ENCODE results near the gene TTYH2. TPM values are rescaled to one million over a fixed set of nuclear protein-coding genes. Genes with fewer than 3 reads are reported as not detected.

Gene TTYH2
- total RNA-seq, 4 donors from 2014 or later: 22.6 to 37.2 (median 26.4) TPM

- Histone ChIP-seq H3K4me3 (no peak overlapping the region), H3K4me1 (peaks cover 0 to 84% (median 40%) of the 10 kb centered on the region in 4 donors), H3K9me3 (no peaks in the 10 kb centered on the region), H3K27ac (peak overlapping the region in 3 of 4 donors; percentile 21 to 78 (median 77)), H3K36me3 (peaks cover 0 to 16% (median 0%) of the 10 kb centered on the region in 3 donors), H3K27me3 (no peaks in the 10 kb centered on the region)
- TF ChIP-seq POLR2A (IDR thresholded peaks at IDR 0.05) (no peak), EP300 (IDR thresholded peaks at IDR 0.05) (peak in 1 of 2 donors; percentile 78)
- 15 to 19% methylated on average over 8 to 10 of the region's 10 CpGs for WGBS, 2 donors
- peak in 1 of 2 donors; percentile 14 for DNase-seq (ENCODE audit: low spot score in 2 of 2)
Observed at GRCh38 chr17:74241431-74241830, 28.1 kb downstream of the TTYH2 start.

DNA sequence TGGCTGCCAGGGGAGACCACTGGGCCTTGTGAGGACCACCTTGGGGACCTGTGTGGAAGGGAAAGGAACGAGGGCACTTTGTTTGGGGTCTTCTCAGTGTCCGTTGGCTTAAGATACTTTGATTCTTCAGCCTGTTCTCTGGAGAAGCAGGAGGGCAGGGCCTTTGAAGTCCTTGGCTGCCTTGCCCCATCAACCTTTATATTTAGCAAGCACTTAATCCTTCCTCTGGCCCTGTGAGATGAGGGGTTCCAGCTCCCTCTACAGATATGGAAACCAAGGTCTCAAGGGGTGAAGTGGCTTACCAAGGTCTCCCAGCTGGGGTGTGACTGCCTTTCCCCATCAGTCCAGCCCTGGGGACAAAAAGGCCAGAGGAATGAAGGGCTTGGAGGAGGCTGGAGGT lies 28.5 kb downstream of the TTYH2 start:
- no peaks in the 10 kb centered on the region for H3K9me3 ChIP-seq
- no peaks in the 10 kb centered on the region for H3K27me3 ChIP-seq
- no peak overlapping the region for H3K4me3 ChIP-seq
- TF ChIP-seq EP300 (IDR thresholded peaks at IDR 0.05) (no peak), CTCF (IDR thresholded peaks at IDR 0.05) (no peak), POLR2A (IDR thresholded peaks at IDR 0.05) (no peak)
- H3K36me3 ChIP-seq: peaks cover 0 to 16% (median 0%) of the 10 kb centered on the region in 3 donors
- DNase-seq (ENCODE audit: low spot score in 2 of 2): no peak
- WGBS, 2 donors: 45 to 60% methylated on average over 2 of the region's 2 CpGs
- H3K4me1 ChIP-seq: peaks cover 0 to 83% (median 40%) of the 10 kb centered on the region in 4 donors
- peak overlapping the region; percentile 21 to 78 (median 50) for H3K27ac ChIP-seq

DNA sequence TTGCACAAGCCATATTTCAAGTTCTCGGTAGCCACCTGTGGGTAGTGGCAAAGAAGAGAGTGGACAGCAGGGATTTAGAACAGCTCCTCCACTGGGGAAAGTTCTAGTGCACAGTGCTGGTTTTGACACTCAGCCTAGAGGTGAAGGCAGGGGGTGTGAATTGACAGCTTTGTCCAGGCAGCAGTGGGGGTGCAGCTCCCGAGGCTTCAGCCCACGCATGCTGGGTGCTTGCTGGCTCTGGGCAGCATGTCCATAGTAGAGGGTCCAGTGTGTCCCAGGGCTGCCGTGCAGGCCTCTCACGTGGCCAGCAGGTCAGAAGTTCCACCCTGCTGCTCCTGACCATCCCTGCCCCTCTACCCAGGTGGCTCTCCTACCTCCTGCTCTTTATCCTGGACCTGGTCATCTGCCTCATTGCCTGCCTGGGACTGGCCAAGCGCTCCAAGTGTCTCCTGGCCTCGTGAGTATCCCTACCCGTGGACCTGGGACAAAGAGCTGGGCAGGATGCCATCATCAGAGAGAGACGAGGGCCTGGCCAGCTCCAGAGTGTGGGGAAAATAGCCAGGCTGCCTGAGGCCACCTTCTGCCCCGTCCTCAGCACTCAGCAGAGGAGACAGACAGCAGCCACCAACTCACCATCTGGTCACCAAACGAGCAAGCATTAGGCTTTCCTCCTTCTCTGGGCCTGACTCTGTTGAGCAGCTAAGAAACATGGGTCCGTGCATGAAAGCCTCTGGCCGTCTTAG lies 29.8 kb downstream of the TTYH2 start:
- 46 to 71% methylated on average over 5 to 12 of the region's 13 CpGs for WGBS, 2 donors
- Histone ChIP-seq H3K36me3 (peaks cover 0 to 20% (median 0%) of the 10 kb centered on the region in 3 donors), H3K9me3 (no peaks in the 10 kb centered on the region), H3K27ac (peak overlapping the region; percentile 62 to 78 (median 70)), H3K4me3 (no peak overlapping the region), H3K27me3 (no peaks in the 10 kb centered on the region), H3K4me1 (peaks cover 0 to 78% (median 40%) of the 10 kb centered on the region in 4 donors)
- DNase-seq (ENCODE audit: low spot score in 2 of 2): no peak
- TF ChIP-seq CTCF (IDR thresholded peaks at IDR 0.05) (no peak), EP300 (IDR thresholded peaks at IDR 0.05) (peak in 1 of 2 donors; percentile 58), POLR2A (IDR thresholded peaks at IDR 0.05) (no peak)

- H3K36me3 ChIP-seq: peaks cover 0 to 20% (median 0%) of the 10 kb centered on the region in 3 donors
- no peaks in the 10 kb centered on the region for H3K9me3 ChIP-seq
- H3K27me3 ChIP-seq: no peaks in the 10 kb centered on the region
- H3K4me3 ChIP-seq: no peak overlapping the region
- TF ChIP-seq CTCF (IDR thresholded peaks at IDR 0.05) (no peak), EP300 (IDR thresholded peaks at IDR 0.05) (no peak), POLR2A (IDR thresholded peaks at IDR 0.05) (no peak)
- DNase-seq (ENCODE audit: low spot score in 2 of 2): no peak
- 70 to 83% methylated on average over 10 of the region's 10 CpGs for WGBS, 2 donors
- H3K27ac ChIP-seq: peak overlapping the region; percentile 62 to 78 (median 70)
- H3K4me1 ChIP-seq: peaks cover 0 to 75% (median 39%) of the 10 kb centered on the region in 4 donors
Observed at GRCh38 chr17:74244128-74244527, 30.8 kb downstream of the TTYH2 start.

DNA sequence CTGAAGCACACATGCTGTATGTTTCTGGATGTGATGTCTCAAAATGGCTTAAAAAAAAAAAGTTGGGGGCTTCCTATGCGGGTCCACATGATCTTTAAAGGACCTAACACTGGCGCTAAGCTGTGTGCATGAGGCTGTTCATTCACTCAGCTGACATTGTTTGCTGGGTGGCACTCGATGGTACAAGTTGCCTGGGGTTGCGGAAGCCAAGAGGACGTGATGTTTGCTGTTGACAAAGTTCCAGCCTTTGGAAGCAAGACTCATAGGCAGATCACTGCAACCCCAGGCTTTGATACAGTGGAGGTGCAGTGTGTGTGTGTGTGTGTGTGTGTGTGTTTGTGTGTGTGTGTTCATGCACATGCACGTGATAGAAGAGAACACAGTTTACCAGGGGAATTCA lies 31.2 kb downstream of the TTYH2 start:
- no peak for TF ChIP-seq POLR2A (IDR thresholded peaks at IDR 0.05)
- TF ChIP-seq CTCF (IDR thresholded peaks at IDR 0.05): no peak
- no peak for TF ChIP-seq EP300 (IDR thresholded peaks at IDR 0.05)
- H3K27ac ChIP-seq: peak overlapping the region; percentile 62 to 92 (median 70)
- no peak for DNase-seq (ENCODE audit: low spot score in 2 of 2)
- WGBS, 2 donors: 68 to 70% methylated on average over 6 of the region's 6 CpGs
- H3K27me3 ChIP-seq: no peaks in the 10 kb centered on the region
- no peaks in the 10 kb centered on the region for H3K9me3 ChIP-seq
- no peak overlapping the region for H3K4me3 ChIP-seq
- peaks cover 0 to 71% (median 36%) of the 10 kb centered on the region in 4 donors for H3K4me1 ChIP-seq
- H3K36me3 ChIP-seq: peaks cover 0 to 25% (median 0%) of the 10 kb centered on the region in 3 donors

All from tibial nerve (tissue), 4 donors.